ENCODE data around the gene DMXL1.

Gene DMXL1

GRCh38 chr5:119271758-119272730 lies 201.2 kb downstream of the DMXL1 start:
- DNase-seq = no peak

GRCh38 chr5:119273391-119273839 lies 202.5 kb downstream of the DMXL1 start:
- peak; percentile 22 for DNase-seq

GRCh38 chr5:119274030-119274766 lies 203.3 kb downstream of the DMXL1 start:
- DNase-seq = no peak

GRCh38 chr5:119274767-119275130 lies 203.9 kb downstream of the DMXL1 start:
- DNase-seq = peak; percentile 40

DNA sequence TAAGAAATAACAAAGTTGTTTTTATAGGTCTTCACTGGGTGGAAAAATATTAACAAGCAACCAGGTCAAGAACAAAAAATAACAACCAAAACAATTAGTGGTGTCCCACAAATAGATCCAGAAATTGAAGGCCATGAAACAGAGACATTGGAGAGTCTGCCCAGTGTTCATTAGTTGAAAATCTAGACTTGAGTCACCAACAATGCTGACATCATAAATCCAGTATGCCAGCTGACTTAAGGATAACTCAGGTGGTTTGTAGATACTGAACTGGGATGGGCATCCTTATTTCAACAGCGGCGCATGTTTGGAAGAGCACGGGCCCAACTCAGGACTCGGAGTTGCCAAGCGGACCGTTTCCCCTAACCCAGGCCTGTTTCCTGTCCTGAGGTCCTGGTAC lies 204.3 kb downstream of the DMXL1 start:
- no peak for DNase-seq

- peak; percentile 73 for DNase-seq
Measured at GRCh38 chr5:119275601-119276173, 204.8 kb downstream of the DMXL1 start.

- DNase-seq = no peak
Measured at GRCh38 chr5:119276978-119277377, 206.1 kb downstream of the DMXL1 start.

- DNase-seq = no peak
Measured at GRCh38 chr5:119279093-119279492, 208.2 kb downstream of the DMXL1 start.

DNA sequence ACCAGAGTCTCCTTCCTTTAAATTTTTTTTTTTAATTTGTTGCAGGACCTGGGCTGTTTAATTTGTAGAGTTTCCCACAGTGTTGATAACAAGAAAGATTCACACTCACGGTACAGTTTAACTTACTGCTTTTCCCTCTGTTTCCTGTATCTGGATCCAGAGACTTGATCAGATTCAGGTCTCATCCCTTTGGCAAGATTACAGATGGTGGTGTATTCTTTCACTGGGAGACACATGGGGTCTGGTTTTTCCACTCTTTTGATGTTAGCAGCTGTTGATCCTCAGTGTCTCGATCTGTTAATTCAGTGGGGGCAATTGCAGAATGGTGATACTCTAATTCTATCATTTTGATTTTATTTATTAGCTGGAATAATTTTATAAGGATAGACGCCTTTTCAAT lies 209.5 kb downstream of the DMXL1 start:
- DNase-seq = no peak

DNA sequence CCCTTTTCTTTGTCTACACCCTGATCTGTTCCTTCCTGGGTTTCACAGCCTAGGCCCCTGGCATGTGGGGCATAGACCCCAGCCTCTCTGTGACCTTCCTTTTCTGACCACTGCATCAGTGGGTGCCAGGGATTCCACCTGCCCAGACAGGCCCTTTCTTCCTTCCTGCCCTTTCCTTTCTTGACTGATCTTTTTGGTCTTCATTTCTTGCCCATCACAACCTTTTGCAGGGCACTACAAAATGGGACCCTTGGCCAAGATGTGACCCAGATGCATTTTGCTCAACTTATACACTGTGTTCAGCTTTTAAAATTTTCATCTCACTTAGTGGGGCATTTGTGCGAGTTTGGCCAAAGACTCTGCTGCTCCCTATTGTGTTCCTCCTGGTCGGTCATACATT lies 211.7 kb downstream of the DMXL1 start:
- DNase-seq = no peak

GRCh38 chr5:119284031-119284430 lies 213.1 kb downstream of the DMXL1 start:
- DNase-seq = no peak

DNA sequence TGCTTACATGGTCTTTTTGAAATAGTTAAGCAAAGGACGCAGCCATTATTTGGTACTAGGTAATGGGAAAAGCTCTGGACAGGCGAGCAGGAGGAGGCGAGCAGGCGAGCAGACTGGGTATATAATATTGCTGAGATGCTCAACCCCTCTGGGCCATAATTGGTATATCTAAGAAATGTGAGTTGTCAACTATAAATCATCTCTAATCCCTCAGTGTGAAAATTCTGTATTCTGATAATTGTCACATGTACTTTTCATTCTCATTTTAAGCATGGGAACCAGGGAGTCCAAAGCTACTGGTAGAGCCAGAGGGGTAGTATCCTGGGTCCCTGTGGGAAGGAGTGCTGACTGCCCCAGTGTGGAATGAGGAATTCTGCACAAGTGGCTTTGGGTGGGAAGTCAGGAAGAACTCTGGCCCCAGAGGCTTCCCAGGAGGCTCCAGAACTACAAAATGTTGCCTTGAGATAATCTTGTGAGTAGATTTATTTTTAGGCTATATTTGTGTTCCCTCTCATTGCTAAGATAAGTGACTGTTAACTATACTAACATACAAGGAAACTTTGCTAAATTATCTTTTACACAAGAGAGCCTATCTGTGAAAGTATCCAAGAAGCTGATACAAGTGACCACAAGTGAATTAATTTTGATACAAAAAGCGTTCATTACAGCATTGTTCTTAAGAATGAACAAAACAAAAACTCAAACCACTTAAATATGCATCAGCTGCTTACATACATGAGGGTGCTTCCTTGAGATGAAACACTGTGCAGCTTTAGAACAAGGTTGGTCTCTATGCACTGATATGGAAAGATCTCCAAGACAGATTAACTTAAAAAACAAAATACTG lies 214.4 kb downstream of the DMXL1 start:
- DNase-seq = no peak

- DNase-seq = no peak
Measured at GRCh38 chr5:119286511-119287488, 215.9 kb downstream of the DMXL1 start.

DNA sequence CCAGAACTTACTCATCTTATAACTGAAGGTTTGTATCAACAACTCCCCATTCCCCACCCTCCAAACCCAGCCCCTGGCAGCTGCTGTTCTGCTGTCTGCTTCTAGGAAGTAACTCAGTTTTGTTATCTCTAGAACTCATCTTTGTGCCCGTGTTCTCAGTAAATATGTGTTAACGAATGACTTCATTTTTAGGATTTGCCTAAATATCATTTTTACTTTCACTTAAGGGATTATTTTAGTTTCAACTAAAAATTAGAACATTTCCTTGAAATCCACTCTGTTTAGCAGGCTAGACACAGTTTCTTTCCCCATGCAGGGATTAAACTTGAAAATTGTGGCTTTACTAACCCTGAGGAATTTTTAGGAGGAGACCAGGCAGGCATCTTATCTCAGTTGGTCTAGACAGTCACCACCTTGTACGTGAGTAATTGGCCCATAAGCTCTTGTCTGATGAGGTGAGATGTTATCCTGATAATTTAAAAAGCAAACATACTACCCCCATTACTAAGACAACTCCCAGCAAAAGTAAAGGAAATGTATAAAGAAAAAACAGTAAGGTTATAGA lies 216.7 kb downstream of the DMXL1 start:
- DNase-seq = no peak

GRCh38 chr5:119288379-119289033 lies 217.6 kb downstream of the DMXL1 start:
- DNase-seq = peak; percentile 34

- DNase-seq = no peak
Measured at GRCh38 chr5:119289438-119290044, 218.7 kb downstream of the DMXL1 start.

GRCh38 chr5:119290161-119290569 lies 219.3 kb downstream of the DMXL1 start:
- DNase-seq = peak; percentile 88

GRCh38 chr5:119290607-119291006 lies 219.7 kb downstream of the DMXL1 start:
- DNase-seq = no peak

DNA sequence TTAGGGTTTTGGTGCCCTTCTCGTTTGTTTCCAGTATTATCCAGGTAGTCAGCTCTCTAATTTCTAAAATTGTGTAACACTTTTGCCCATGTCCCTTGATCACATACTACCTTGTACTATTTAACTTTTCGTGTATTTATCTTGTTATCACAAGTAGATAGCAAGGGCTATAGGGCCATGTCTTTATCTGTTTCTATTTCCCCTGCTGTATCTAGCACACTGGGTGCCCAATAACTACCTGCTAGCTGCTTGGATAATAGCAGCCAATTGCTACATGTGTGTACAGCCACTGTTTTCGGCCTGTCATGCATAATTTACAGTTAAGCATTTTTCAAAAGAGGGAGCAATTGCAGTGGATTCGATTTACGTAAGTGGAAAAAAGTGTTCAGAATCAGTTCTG lies 220.2 kb downstream of the DMXL1 start:
- DNase-seq = no peak

DNA sequence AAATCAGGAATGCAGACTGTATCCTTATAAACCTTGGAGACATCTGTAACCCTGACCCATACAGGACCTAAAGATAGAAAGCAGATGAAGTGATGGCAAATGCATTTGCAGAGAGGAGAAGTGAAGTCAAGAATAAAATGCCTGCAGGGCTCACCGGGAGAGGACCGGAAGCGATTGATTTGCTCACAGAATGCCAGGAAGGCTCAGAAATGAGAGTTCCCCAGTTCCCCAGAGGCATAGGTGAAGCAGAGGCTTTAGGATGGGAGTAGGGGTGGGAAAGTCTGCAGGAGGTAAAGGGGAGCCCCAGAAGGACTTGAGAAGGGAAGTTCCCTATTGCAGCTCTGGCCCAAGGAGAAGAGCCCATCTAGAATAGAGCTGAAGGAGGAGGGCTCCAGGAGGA lies 221.0 kb downstream of the DMXL1 start:
- no peak for DNase-seq
